ENCODE measurements around the gene MCHR1. TPM values are rescaled to one million over a fixed set of nuclear protein-coding genes. Genes with fewer than 3 reads are reported as not detected.

The MCHR1 gene
- total and polyA plus RNA-seq, 9 of the 15 experiments (the other 6 are each of a cell fraction or from before 2014, with no cell fraction given) = 0.03 to 0.50 TPM; not detected in 7

- no peaks in the 10 kb centered on the region for H3K27me3 ChIP-seq (ENCODE audit: control insufficient read depth in 2 of 2, insufficient read depth in 2 of 2, low read length in 2 of 2)
- H3K4me1 ChIP-seq (replicated peaks in 1 of 2; ENCODE audit: control insufficient read depth in 2 of 2, insufficient read depth in 2 of 2, low read length in 2 of 2) = peaks cover 8 to 16% of the 10 kb centered on the region in 2 experiments; a peak in 4 of 5 replicates
- no peaks in the 10 kb centered on the region for H3K79me2 ChIP-seq (ENCODE audit: control insufficient read depth, insufficient read depth, low read length)
- 78% methylated on average over 4 of the region's 4 CpGs for whole genome bisulfite sequencing (ENCODE audit: insufficient coverage, low coverage, missing lambda C conversion rate)
- no peaks in the 10 kb centered on the region for H3K9me1 ChIP-seq (ENCODE audit: control insufficient read depth, insufficient read depth, low read length)
- FAIRE-seq (no peak), ATAC-seq (no peak), DNase-seq (ENCODE audit: extremely low read depth in 1 of 4, low spot score in 3 of 4) (no peak)
- no peak for TF ChIP-seq CBX2 (IDR thresholded peaks at IDR 0.05; ENCODE audit: insufficient read depth, low read length, poor library complexity, severe bottlenecking)
- TF ChIP-seq LARP7 (IDR thresholded peaks at IDR 0.05) = no peak
- TF ChIP-seq TEAD2 (tag; IDR thresholded peaks at IDR 0.05) = no peak
- no peak for TF ChIP-seq SRSF9 (IDR thresholded peaks at IDR 0.05; ENCODE audit: borderline replicate concordance, low read depth, low read length)
- no peak for TF ChIP-seq ERF (CRISPR knock-in tag; IDR thresholded peaks at IDR 0.05)
- TF ChIP-seq, protein P1, sequence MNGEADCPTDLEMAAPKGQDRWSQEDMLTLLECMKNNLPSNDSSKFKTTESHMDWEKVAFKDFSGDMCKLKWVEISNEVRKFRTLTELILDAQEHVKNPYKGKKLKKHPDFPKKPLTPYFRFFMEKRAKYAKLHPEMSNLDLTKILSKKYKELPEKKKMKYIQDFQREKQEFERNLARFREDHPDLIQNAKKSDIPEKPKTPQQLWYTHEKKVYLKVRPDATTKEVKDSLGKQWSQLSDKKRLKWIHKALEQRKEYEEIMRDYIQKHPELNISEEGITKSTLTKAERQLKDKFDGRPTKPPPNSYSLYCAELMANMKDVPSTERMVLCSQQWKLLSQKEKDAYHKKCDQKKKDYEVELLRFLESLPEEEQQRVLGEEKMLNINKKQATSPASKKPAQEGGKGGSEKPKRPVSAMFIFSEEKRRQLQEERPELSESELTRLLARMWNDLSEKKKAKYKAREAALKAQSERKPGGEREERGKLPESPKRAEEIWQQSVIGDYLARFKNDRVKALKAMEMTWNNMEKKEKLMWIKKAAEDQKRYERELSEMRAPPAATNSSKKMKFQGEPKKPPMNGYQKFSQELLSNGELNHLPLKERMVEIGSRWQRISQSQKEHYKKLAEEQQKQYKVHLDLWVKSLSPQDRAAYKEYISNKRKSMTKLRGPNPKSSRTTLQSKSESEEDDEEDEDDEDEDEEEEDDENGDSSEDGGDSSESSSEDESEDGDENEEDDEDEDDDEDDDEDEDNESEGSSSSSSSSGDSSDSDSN (IDR thresholded peaks at IDR 0.05; ENCODE audit: borderline replicate concordance in 1 of 2, low read depth in 2 of 2, low read length in 2 of 2) = no peak
- H3K9ac ChIP-seq (ENCODE audit: insufficient read depth in 1 of 2, low read depth in 2 of 2, low read length in 2 of 2) = no peak overlapping the region
- in situ Hi-C loops (cut with MboI) (loop anchor here (5.0 to 10.0 kb wide), 3 partner anchors 88 to 208 kb away; no protein-coding TSS in a partner anchor), intact Hi-C loops (cut with micrococcal nuclease) (no loop called here)
- H3K4me3 ChIP-seq = no peak overlapping the region
- ChIA-PET CTCF (ENCODE audit: low intra/inter-chr PET ratio) (no interaction called here), POLR2A (no interaction called here)
- no TSS peak for BruUV-seq (replicated peaks)
- no peak overlapping the region for H3K4me2 ChIP-seq (ENCODE audit: insufficient read depth, low read length)
- H2AFZ ChIP-seq (ENCODE audit: low read depth, low read length) = no peak overlapping the region
- no peaks in the 10 kb centered on the region for H3K9me3 ChIP-seq (replicated peaks; ENCODE audit: control insufficient read depth, insufficient read depth, low read depth, low read length)
- H3K27ac ChIP-seq (ENCODE audit: extremely low read depth, low read depth, low read length) = no peak overlapping the region
- no peaks in the 10 kb centered on the region for H3K36me3 ChIP-seq (ENCODE audit: control insufficient read depth, insufficient read depth, low read length)
- no peaks in the 10 kb centered on the region for H4K20me1 ChIP-seq (replicated peaks; ENCODE audit: control insufficient read depth, insufficient read depth, low read length)
Measured at GRCh38 chr22:40642316-40642715, 37.0 kb upstream of the MCHR1 start.

All from K562 (cell line).